Keratinocyte (primary cell): Measurements from ENCODE around the gene SLC17A3. TPM values are rescaled to one million over a fixed set of nuclear protein-coding genes. Genes with fewer than 3 reads are reported as not detected.

ENCODE experiments used
- DNase-seq: peaks from one replicate; pipeline ENCODE4 v3.0.0-alpha.2; 2011; ENCODE audit warnings: low read depth, missing footprints, low spot score
- FAIRE-seq: peaks from 2 replicates; lab custom pipeline; 2011; peaks lifted over from hg19 to GRCh38; lab: Jason Lieb, UNC
- H2AFZ ChIP-seq: 2 replicates; pipeline ENCODE4 v1.6.0; 2012; ENCODE audit warnings: low read length, control low read depth, inconsistent platforms; ENCODE audit not compliant: control insufficient read depth
- H3K27ac ChIP-seq: 2 replicates; pipeline ENCODE4 v1.5.1; 2011; ENCODE audit warnings: low read length; ENCODE audit not compliant: control insufficient read depth, insufficient read depth
- H3K27me3 ChIP-seq: 3 replicates; pipeline ENCODE4 v1.6.0; 2011; ENCODE audit warnings: low read length; ENCODE audit not compliant: control insufficient read depth, insufficient read depth; ENCODE audit errors: extremely low read depth
- H3K36me3 ChIP-seq, 2 experiments: 2 replicates in 1 of 2; 3 replicates in 1 of 2; pipeline ENCODE4 v1.5.1; 2011; ENCODE audit warnings: low read length in 2 of 2, mild to moderate bottlenecking in 1 of 2; ENCODE audit not compliant: control insufficient read depth in 2 of 2, insufficient read depth in 2 of 2; ENCODE audit errors: extremely low read depth in 1 of 2
- H3K4me1 ChIP-seq: 3 replicates; pipeline ENCODE4 v1.5.1; 2011; ENCODE audit warnings: low read length; ENCODE audit not compliant: control insufficient read depth, insufficient read depth; ENCODE audit errors: extremely low read depth
- H3K4me2 ChIP-seq: 3 replicates; pipeline ENCODE4 v1.6.0; 2011; ENCODE audit warnings: low read depth, low read length; ENCODE audit not compliant: control insufficient read depth, insufficient read depth; ENCODE audit errors: extremely low read depth
- H3K4me3 ChIP-seq, 3 experiments: fragments of 200-600 bp in 1 of 3; sonication (generic) in 1 of 3; 2 replicates in 2 of 3; 3 replicates in 1 of 3; pipeline ENCODE4 v1.5.1; 2011 to 2016; ENCODE audit warnings: low read length in 3 of 3, mild to moderate bottlenecking in 3 of 3, control low read depth in 2 of 3, inconsistent platforms in 1 of 3, low read depth in 1 of 3, mixed read lengths in 1 of 3, mixed run types in 1 of 3, moderate library complexity in 1 of 3; ENCODE audit not compliant: control insufficient read depth in 2 of 3, insufficient read depth in 2 of 3; ENCODE audit errors: extremely low read depth in 1 of 3
- H3K79me2 ChIP-seq: 2 replicates; pipeline ENCODE4 v1.6.0; 2012; ENCODE audit warnings: low read length; ENCODE audit not compliant: control insufficient read depth, insufficient read depth
- H3K9ac ChIP-seq: 3 replicates; pipeline ENCODE4 v1.6.0; 2011; ENCODE audit warnings: low read length; ENCODE audit not compliant: control insufficient read depth, insufficient read depth; ENCODE audit errors: extremely low read depth
- H3K9me1 ChIP-seq: 3 replicates; pipeline ENCODE4 v1.6.0; 2011; ENCODE audit warnings: low read length; ENCODE audit not compliant: control insufficient read depth, insufficient read depth; ENCODE audit errors: extremely low read depth
- H3K9me3 ChIP-seq: 2 replicates; pipeline ENCODE4 v1.5.1; 2012; ENCODE audit warnings: low read depth, low read length; ENCODE audit not compliant: control insufficient read depth
- H4K20me1 ChIP-seq: 3 replicates; pipeline ENCODE4 v1.6.0; 2011; ENCODE audit warnings: low read length; ENCODE audit not compliant: control insufficient read depth, insufficient read depth; ENCODE audit errors: extremely low read depth
- EZH2 ChIP-seq: IDR thresholded peaks from one replicate; pipeline ENCODE4 v1.6.1; 2012; ENCODE audit warnings: inconsistent platforms, mild to moderate bottlenecking, low read length, moderate library complexity
- dilution Hi-C: fragments of 300-500 bp; cut with MboI; formaldehyde crosslinking; loops from one replicate; pipeline ENCODE4 v1.7.0; 2020; ENCODE audit warnings: low sequenced_read_pairs; ENCODE audit not compliant: extremely low pct_ligation_motif_present
- polyA plus RNA-seq, 5 experiments: library from polyadenylated mRNA; depleted of rRNA in 3 of 5; stranded (reverse) in 3 of 5; stranded (forward) in 1 of 5; unstranded in 1 of 5; fragments of >200 nt; gene quantifications; 1 replicate in 1 of 5; 2 replicates in 3 of 5; 3 replicates in 1 of 5; pipeline versions ENCODE4 v1.2.1 to v1.2.3, GENCODE V29; 2011 to 2012; ENCODE audit warnings: missing spikeins in 2 of 5, low read depth in 1 of 5, low replicate concordance in 1 of 5
- TF ChIP-seq, protein P1 (sequence below), 3 experiments: IDR thresholded peaks in 1 of 3; conservative IDR thresholded peaks in 1 of 3; optimal IDR thresholded peaks in 1 of 3; 2 replicates in 2 of 3; 3 replicates in 1 of 3; pipeline versions ENCODE3 to v1.5.1; 2011; ENCODE audit warnings: low read length in 3 of 3, mild to moderate bottlenecking in 3 of 3, moderate library complexity in 2 of 3, control low read depth in 1 of 3, inconsistent platforms in 1 of 3; ENCODE audit not compliant: insufficient read depth in 2 of 3; ENCODE audit errors: extremely low read depth in 1 of 3

Gene SLC17A3
- polyA plus RNA-seq, 1 donor (not counting 4 experiments of a cell fraction or from before 2014, with no cell fraction given) = not detected

DNA sequence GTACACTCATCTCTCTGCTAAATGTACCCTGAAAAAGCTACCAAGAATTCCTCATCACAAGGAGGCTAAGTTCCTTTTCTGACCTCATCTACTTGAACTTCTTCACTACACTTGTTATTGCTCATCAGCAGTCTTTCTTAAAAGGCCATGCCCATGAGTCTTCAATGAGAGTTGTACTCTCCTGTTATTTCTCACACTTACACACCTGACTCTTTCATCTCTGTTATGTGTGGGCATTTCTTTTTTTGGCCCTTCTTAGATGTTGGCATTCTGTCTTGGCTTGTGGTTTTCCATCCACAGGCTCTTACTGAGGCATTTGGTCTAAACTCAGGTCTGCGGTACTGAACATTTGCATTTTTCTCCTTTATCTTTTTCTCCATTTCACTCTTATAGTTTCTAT lies 31.5 kb downstream of the SLC17A3 start:
- FAIRE-seq = no peak
- Histone ChIP-seq H3K79me2 (no peaks in the 10 kb centered on the region), H3K4me2 (no peak overlapping the region), H3K9me1 (no peaks in the 10 kb centered on the region), H3K27me3 (no peaks in the 10 kb centered on the region), H2AFZ (no peak overlapping the region), H3K9me3 (no peaks in the 10 kb centered on the region), H3K36me3 (no peaks in the 10 kb centered on the region), H4K20me1 (no peaks in the 10 kb centered on the region), H3K9ac (no peak overlapping the region), H3K4me1 (no peaks in the 10 kb centered on the region), H3K4me3 (no peak overlapping the region), H3K27ac (no peak overlapping the region)
- TF ChIP-seq EZH2 = no peak
- TF ChIP-seq, protein P1, sequence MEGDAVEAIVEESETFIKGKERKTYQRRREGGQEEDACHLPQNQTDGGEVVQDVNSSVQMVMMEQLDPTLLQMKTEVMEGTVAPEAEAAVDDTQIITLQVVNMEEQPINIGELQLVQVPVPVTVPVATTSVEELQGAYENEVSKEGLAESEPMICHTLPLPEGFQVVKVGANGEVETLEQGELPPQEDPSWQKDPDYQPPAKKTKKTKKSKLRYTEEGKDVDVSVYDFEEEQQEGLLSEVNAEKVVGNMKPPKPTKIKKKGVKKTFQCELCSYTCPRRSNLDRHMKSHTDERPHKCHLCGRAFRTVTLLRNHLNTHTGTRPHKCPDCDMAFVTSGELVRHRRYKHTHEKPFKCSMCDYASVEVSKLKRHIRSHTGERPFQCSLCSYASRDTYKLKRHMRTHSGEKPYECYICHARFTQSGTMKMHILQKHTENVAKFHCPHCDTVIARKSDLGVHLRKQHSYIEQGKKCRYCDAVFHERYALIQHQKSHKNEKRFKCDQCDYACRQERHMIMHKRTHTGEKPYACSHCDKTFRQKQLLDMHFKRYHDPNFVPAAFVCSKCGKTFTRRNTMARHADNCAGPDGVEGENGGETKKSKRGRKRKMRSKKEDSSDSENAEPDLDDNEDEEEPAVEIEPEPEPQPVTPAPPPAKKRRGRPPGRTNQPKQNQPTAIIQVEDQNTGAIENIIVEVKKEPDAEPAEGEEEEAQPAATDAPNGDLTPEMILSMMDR (optimal IDR thresholded peaks at IDR 0.05 in 1 of 3, IDR thresholded peaks at IDR 0.05 in 1 of 3, conservative IDR thresholded peaks at IDR 0.05 in 1 of 3; ENCODE audit: extremely low read depth in 1 of 3, insufficient read depth in 2 of 3, low read length in 3 of 3) = no peak
- no peak for DNase-seq
- dilution Hi-C loops = no loop called here

DNA sequence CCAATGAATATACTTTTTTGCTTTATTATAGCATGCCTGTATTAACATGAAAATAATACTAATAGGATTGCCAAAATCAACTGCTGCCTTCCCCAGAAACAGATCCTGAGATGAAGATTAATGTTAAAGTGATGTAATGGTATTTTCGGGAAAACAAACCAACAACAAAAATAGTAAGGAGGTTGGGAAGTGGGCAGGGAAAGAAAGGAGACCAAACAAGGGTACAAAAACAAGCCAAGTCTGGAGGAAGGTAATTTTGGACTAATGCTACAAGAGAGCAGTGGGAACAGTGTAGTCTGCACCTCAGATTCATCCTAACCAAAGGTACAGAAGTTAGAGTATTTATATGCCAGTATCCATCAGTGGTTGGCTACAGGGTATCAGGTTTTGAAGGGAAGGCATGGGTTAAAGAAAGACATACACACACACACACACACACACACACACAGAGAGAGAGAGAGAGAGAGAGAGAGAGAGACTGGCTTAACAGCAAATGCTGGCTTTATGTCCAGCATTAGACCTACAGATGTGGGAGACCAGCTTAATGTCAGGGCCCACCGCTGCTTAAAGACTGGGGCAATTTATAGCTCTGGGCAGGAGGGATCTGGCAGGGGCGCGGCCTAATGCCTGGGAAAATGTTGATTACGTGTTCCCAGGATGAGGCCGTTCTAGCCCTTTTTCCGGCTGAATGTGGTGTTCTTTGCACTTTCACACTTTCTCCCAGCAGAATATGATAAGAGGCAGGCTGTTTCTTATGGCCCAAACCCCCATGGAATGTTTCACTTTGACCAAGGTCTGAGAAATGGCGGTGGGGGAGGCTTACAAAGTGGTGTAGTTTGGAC lies 38.4 kb downstream of the SLC17A3 start:
- FAIRE-seq (no peak), DNase-seq (no peak)
- Histone ChIP-seq H2AFZ (no peak overlapping the region), H3K9me1 (no peaks in the 10 kb centered on the region), H3K9ac (no peak overlapping the region), H3K79me2 (no peaks in the 10 kb centered on the region), H3K4me2 (no peak overlapping the region), H3K9me3 (no peaks in the 10 kb centered on the region), H3K36me3 (no peaks in the 10 kb centered on the region), H3K27me3 (no peaks in the 10 kb centered on the region), H3K4me1 (no peaks in the 10 kb centered on the region), H3K27ac (no peak overlapping the region), H3K4me3 (no peak overlapping the region), H4K20me1 (no peaks in the 10 kb centered on the region)
- dilution Hi-C loops = no loop called here
- TF ChIP-seq, protein P1 (optimal IDR thresholded peaks at IDR 0.05 in 1 of 3, IDR thresholded peaks at IDR 0.05 in 1 of 3, conservative IDR thresholded peaks at IDR 0.05 in 1 of 3; ENCODE audit: extremely low read depth in 1 of 3, insufficient read depth in 2 of 3, low read length in 3 of 3) = no peak
- no peak for TF ChIP-seq EZH2
